Activated CD8-positive, alpha-beta memory T cell treated with anti-CD3 and anti-CD28 coated beads, Interleukin-2, amount 10 ng/mL, durations not matched to agents 7 days and 5 days (primary cell): ENCODE measurements around the gene YEATS2. TPM values are rescaled to one million over a fixed set of nuclear protein-coding genes. Genes with fewer than 3 reads are reported as not detected.
"Not testable (repeated sequence)": the region's sequence is repeated elsewhere in the genome, so short reads cannot be mapped to it uniquely, and the experiment has no call there.

Source experiments
- ATAC-seq: fragments of 150-1000 bp; cut with Tn5 transposase; one replicate; pipeline ENCODE4 v1.10.0; 2021; ENCODE audit warnings: moderate library complexity
- CTCF ChIA-PET: fragments of 350-600 bp; sonication (Branson Sonifier 250); formaldehyde crosslinking; loops from one replicate; lab custom pipeline; 2021; ENCODE audit warnings: antibody characterized with exemption; lab: Charles Lee
- DNase-seq: peaks from one replicate; pipeline ENCODE4 v3.0.0-alpha.2; 2020
- H3K27ac Mint-ChIP-seq: one replicate; pipeline ENCODE4 v1.8.0; 2021; ENCODE audit warnings: mild to moderate bottlenecking, mixed read lengths
- H3K27me3 Mint-ChIP-seq: one replicate; pipeline ENCODE4 v1.8.0; 2021; ENCODE audit warnings: mixed read lengths
- H3K36me3 Mint-ChIP-seq: one replicate; pipeline ENCODE4 v1.8.0; 2021; ENCODE audit warnings: mild to moderate bottlenecking, mixed read lengths
- H3K4me1 Mint-ChIP-seq: one replicate; pipeline ENCODE4 v1.8.0; 2021; ENCODE audit warnings: mixed read lengths
- H3K4me3 Mint-ChIP-seq: one replicate; pipeline ENCODE4 v1.8.0; 2021; ENCODE audit warnings: mild to moderate bottlenecking, moderate library complexity, mixed read lengths
- H3K9me3 Mint-ChIP-seq: one replicate; pipeline ENCODE4 v1.8.0; 2022; ENCODE audit warnings: low read depth, mixed read lengths
- total RNA-seq, 2 experiments: library from RNA; stranded (reverse); gene quantifications; one replicate each; pipeline ENCODE4 v1.2.3, GENCODE V29; 2021

YEATS2 gene
- total RNA-seq, 2 experiments from 2014 or later: 49.4 to 65.6 TPM

- ATAC-seq: no peak
- no peaks in the 10 kb centered on the region for H3K27me3 Mint-ChIP-seq
- DNase-seq: no peak
- H3K4me3 Mint-ChIP-seq: no peak overlapping the region
- peaks cover 19% of the 10 kb centered on the region for H3K4me1 Mint-ChIP-seq
- peaks cover 32% of the 10 kb centered on the region for H3K36me3 Mint-ChIP-seq
- H3K9me3 Mint-ChIP-seq: no peaks in the 10 kb centered on the region
- CTCF ChIA-PET: interaction anchor here (1.5 kb wide), 1 partner anchor 584 kb away, joined by 4 read pairs; no protein-coding TSS in a partner anchor
- H3K27ac Mint-ChIP-seq: no peak overlapping the region
These were observed 70.5 kb downstream of the YEATS2 start for GRCh38 chr3:183768114-183768513.

DNA sequence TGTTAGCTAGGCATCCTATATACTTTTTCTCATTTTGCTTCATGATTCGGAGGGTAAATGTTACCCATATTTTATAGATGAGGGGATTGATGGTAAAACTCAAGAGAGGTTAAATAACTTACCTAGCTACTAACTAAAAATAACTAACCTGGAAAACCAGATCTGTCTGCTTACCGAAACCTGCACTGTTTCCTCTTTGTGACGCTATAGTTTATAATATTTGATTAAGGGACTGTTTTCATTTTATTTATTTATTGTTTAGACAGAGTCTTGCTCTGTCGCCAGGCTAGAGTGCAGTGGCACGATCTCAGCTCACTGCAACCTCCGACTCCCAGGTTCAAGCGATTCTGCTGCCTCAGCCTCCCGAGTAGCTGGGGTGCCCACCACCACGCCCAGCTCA is 71.9 kb downstream of the YEATS2 start:
- H3K4me1 Mint-ChIP-seq: peaks cover 19% of the 10 kb centered on the region
- no peak overlapping the region for H3K27ac Mint-ChIP-seq
- no peaks in the 10 kb centered on the region for H3K9me3 Mint-ChIP-seq
- CTCF ChIA-PET: interaction anchor here (0.8 to 1.4 kb wide), 3 partner anchors 10 to 300 kb away, joined by 3 to 4 read pairs (median 3); partner anchors contain the start of gene PARL
- DNase-seq: no peak
- ATAC-seq: no peak
- H3K4me3 Mint-ChIP-seq: no peak overlapping the region
- peaks cover 43% of the 10 kb centered on the region for H3K36me3 Mint-ChIP-seq
- no peaks in the 10 kb centered on the region for H3K27me3 Mint-ChIP-seq

GRCh38 chr3:183774631-183775030 is 77.0 kb downstream of the YEATS2 start:
- CTCF ChIA-PET: interaction anchor here (1.5 to 1.9 kb wide), 2 partner anchors 8 to 305 kb away, joined by 4 to 6 read pairs; no protein-coding TSS in a partner anchor
- H3K27me3 Mint-ChIP-seq: no peaks in the 10 kb centered on the region
- H3K4me1 Mint-ChIP-seq: no peaks in the 10 kb centered on the region
- DNase-seq: no peak
- H3K4me3 Mint-ChIP-seq: no peak overlapping the region
- no peak overlapping the region for H3K27ac Mint-ChIP-seq
- no peaks in the 10 kb centered on the region for H3K9me3 Mint-ChIP-seq
- no peak for ATAC-seq
- H3K36me3 Mint-ChIP-seq: peaks cover 54% of the 10 kb centered on the region

DNA sequence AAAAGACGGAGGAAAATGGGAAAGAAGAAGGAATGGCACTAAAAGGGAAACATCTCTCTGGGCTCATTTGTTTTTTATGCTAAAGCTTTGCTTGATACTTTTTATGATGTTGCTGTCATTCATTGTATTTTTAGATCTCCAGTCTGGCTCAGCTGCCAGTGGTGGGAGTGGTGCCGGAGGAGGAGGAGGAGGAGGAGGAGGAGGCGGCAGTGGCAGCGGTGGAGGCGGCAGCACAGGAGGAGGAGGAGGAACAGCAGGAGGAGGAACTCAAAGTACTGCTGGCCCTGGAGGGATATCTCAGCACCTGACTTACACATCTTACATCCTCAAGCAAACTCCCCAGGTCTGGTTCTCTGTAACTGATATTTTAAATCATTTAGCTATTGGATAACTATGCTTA is 78.2 kb downstream of the YEATS2 start:
- Mint-ChIP-seq H3K4me1 (no peaks in the 10 kb centered on the region), H3K27ac (no peak overlapping the region), H3K9me3 (no peaks in the 10 kb centered on the region), H3K4me3 (no peak overlapping the region), H3K36me3 (peaks cover 58% of the 10 kb centered on the region), H3K27me3 (no peaks in the 10 kb centered on the region)
- CTCF ChIA-PET: interaction anchor here (0.9 to 1.9 kb wide), 3 partner anchors 9 to 306 kb away, joined by 3 to 6 read pairs (median 4); no protein-coding TSS in a partner anchor
- ATAC-seq (no peak), DNase-seq (no peak)

GRCh38 chr3:183776451-183776850 is 78.9 kb downstream of the YEATS2 start:
- H3K36me3 Mint-ChIP-seq: peaks cover 57% of the 10 kb centered on the region

GRCh38 chr3:183777016-183777618 is 79.5 kb downstream of the YEATS2 start:
- DNase-seq (no peak), ATAC-seq (no peak)
- Mint-ChIP-seq H3K27me3 (no peaks in the 10 kb centered on the region), H3K9me3 (no peaks in the 10 kb centered on the region), H3K4me1 (no peaks in the 10 kb centered on the region), H3K4me3 (no peak overlapping the region), H3K36me3 (peaks cover 58% of the 10 kb centered on the region), H3K27ac (no peak overlapping the region)
- CTCF ChIA-PET: no interaction called here

More at GRCh38 chr3:183776451-183776850, 78.9 kb downstream of the YEATS2 start:
- not testable (repeated sequence) for ATAC-seq, H3K27me3 Mint-ChIP-seq, H3K27ac Mint-ChIP-seq, H3K9me3 Mint-ChIP-seq, H3K4me1 Mint-ChIP-seq, DNase-seq, H3K4me3 Mint-ChIP-seq
- CTCF ChIA-PET: interaction anchor here (0.9 to 1.9 kb wide), 2 partner anchors 10 to 35 kb away, joined by 3 to 6 read pairs; no protein-coding TSS in a partner anchor

- Mint-ChIP-seq H3K27ac (no peak overlapping the region), H3K4me3 (no peak overlapping the region), H3K4me1 (no peaks in the 10 kb centered on the region), H3K27me3 (no peaks in the 10 kb centered on the region), H3K36me3 (peaks cover 58% of the 10 kb centered on the region), H3K9me3 (no peaks in the 10 kb centered on the region)
- CTCF ChIA-PET: interaction anchor here (2.1 kb wide), 1 partner anchor 13 kb away, joined by 6 read pairs; no protein-coding TSS in a partner anchor
- DNase-seq (no peak), ATAC-seq (no peak)
These were observed 82.4 kb downstream of the YEATS2 start for GRCh38 chr3:183779896-183780465.

DNA sequence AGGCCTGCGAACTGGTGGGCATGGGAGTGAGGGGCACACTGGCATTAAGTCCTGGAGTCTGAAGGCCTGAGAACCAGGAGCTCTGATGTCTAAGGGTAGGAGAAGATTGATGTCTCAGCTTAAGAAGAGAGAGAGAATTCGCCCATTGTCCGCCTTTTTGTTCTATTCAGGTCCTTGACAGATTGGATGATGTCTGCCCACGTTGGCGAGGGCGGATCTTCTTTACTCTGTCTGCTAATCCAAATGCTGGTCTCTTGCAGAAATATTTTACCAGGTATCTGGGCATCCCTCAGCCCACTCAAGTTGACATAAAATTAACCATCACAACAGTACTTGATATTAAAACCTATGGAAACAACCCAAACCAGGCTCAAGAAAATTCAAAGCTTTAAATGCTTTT is 83.6 kb downstream of the YEATS2 start:
- no peak for DNase-seq
- Mint-ChIP-seq H3K36me3 (peaks cover 58% of the 10 kb centered on the region), H3K4me1 (no peaks in the 10 kb centered on the region), H3K9me3 (no peaks in the 10 kb centered on the region), H3K4me3 (no peak overlapping the region), H3K27me3 (no peaks in the 10 kb centered on the region), H3K27ac (no peak overlapping the region)
- CTCF ChIA-PET: interaction anchor here (1.7 kb wide), 1 partner anchor 14 kb away, joined by 7 read pairs; no protein-coding TSS in a partner anchor
- ATAC-seq: no peak

DNA sequence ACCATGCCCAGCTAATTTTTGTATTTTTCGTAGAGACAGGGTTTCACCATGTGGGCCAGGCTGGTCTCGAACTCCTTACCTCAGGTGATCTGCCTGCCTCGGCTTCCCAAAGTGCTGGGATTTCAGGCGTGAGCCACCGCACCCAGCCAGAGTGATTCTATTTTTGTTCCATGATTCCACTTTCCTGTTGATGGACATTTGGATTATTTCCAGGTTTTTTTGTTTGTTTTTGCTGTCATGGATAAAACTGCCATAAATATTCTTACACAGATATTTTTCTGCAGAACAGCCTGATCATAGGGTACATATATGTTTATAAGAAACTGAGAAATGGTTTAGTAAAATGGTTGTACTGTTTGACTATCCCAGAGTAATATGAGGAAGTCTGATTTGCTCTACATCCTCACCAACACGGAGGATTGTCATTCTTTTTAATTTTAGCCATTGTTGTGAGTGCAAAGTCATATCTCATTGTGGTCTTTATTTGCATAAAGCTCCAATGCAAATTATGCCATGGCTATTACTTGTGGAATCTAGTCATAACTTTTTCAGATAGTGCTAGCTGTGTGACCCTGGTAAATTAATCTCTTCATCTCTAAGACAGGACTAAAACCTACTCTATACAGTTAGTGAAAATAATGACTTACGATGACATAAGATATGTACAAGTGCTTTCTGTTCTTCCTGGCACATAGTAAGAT is 85.1 kb downstream of the YEATS2 start:
- Mint-ChIP-seq H3K27me3 (no peaks in the 10 kb centered on the region), H3K4me1 (no peaks in the 10 kb centered on the region), H3K4me3 (no peak overlapping the region), H3K9me3 (no peaks in the 10 kb centered on the region), H3K27ac (no peak overlapping the region), H3K36me3 (peaks cover 61% of the 10 kb centered on the region)
- CTCF ChIA-PET: interaction anchor here (0.6 to 1.7 kb wide), 2 partner anchors 13 to 16 kb away, joined by 3 to 7 read pairs; no protein-coding TSS in a partner anchor
- ATAC-seq (no peak), DNase-seq (no peak)

DNA sequence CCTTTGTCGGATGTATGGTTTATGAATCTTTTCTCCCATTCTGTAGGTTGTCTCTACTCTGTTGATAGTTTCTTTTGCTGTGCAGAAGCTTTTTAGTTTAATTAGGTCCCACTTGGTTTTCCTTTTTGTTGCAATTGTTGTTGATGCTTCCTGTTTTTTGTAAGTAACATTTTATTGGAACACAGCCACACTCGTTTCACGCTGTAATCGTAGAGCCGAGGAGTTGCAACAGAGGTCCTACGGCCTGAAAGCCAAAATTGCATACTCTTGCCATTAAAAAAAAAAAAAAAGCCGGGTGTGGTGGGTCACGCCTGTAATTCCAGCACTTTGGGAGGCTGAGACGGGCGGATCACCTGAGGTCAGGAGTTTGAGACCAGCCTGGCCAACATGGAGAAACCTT is 86.9 kb downstream of the YEATS2 start:
- H3K4me1 Mint-ChIP-seq, H3K27ac Mint-ChIP-seq, ATAC-seq, DNase-seq, H3K27me3 Mint-ChIP-seq, CTCF ChIA-PET, H3K4me3 Mint-ChIP-seq, H3K9me3 Mint-ChIP-seq: not testable (repeated sequence)
- H3K36me3 Mint-ChIP-seq: peaks cover 60% of the 10 kb centered on the region

- no peak for ATAC-seq
- Mint-ChIP-seq H3K27me3 (no peaks in the 10 kb centered on the region), H3K9me3 (no peaks in the 10 kb centered on the region), H3K36me3 (peaks cover 62% of the 10 kb centered on the region), H3K4me3 (no peak overlapping the region), H3K27ac (no peak overlapping the region), H3K4me1 (peaks cover 3% of the 10 kb centered on the region)
- CTCF ChIA-PET: interaction anchor here (0.8 to 1.7 kb wide), 2 partner anchors 95 to 228 kb away, joined by 3 to 6 read pairs; partner anchors contain the start of genes ABCC5 and PARL
- no peak for DNase-seq
These were observed 92.2 kb downstream of the YEATS2 start for GRCh38 chr3:183789826-183790225.

GRCh38 chr3:183790700-183791099 is 93.1 kb downstream of the YEATS2 start:
- peaks cover 3% of the 10 kb centered on the region for H3K4me1 Mint-ChIP-seq
- H3K27me3 Mint-ChIP-seq: no peaks in the 10 kb centered on the region
- no peak overlapping the region for H3K27ac Mint-ChIP-seq
- no peak for ATAC-seq
- DNase-seq: no peak
- H3K4me3 Mint-ChIP-seq: no peak overlapping the region
- H3K9me3 Mint-ChIP-seq: no peaks in the 10 kb centered on the region
- CTCF ChIA-PET: no interaction called here
- peaks cover 61% of the 10 kb centered on the region for H3K36me3 Mint-ChIP-seq

GRCh38 chr3:183792976-183793375 is 95.4 kb downstream of the YEATS2 start:
- CTCF ChIA-PET: interaction anchor here (0.6 kb wide), 1 partner anchor 728 kb away, joined by 3 read pairs; no protein-coding TSS in a partner anchor
- ATAC-seq (no peak), DNase-seq (no peak)
- Mint-ChIP-seq H3K27ac (no peak overlapping the region), H3K27me3 (no peaks in the 10 kb centered on the region), H3K4me3 (no peak overlapping the region), H3K36me3 (peaks cover 55% of the 10 kb centered on the region), H3K4me1 (peaks cover 3% of the 10 kb centered on the region), H3K9me3 (no peaks in the 10 kb centered on the region)
